ENCODE measurements around the gene CFAP65. TPM values are rescaled to one million over a fixed set of nuclear protein-coding genes. Genes with fewer than 3 reads are reported as not detected.

CFAP65 gene
- total and polyA plus RNA-seq, 2 of the 4 experiments (the other 2 are of a cell fraction), result not detected

DNA sequence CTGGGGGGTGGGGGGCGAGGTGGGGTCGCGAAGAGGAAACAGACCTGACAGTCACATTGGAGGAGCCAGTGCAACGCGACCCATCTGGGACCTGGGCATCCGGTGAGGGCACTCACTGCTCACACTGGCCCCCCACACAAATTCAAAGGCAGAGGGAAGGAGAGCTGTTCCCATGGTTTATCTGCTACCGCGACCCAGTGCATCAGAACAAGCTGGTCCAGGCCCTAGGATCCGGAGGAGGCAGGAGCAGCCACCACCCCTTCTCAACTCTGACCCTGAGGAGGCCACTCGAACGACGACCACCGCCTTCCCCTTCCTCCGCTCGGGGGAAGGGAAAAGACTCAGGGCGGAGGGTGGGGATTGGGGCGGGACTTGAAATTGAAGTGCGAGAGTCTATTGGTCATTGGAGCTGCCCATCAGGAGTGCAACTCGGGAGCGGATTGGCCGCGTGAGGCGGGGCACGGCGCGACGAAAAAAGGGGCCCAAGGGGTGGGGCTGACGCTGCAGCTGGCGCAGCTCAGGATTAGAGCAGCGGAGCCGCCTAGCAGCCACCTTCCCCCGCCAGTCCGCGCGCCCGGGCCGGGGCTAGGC, 82.1 kb downstream of the CFAP65 start, which contains the start of gene CDK5R2 (continued):
- TF ChIP-seq FOS (IDR thresholded peaks at IDR 0.05; ENCODE audit: low read depth, low read length), result no peak
- TF ChIP-seq MXI1 (IDR thresholded peaks at IDR 0.05; ENCODE audit: borderline replicate concordance, low read depth, low read length), result no peak
- TF ChIP-seq RFX5 (IDR thresholded peaks at IDR 0.05; ENCODE audit: low read depth, low read length), result no peak
- no peak for TF ChIP-seq NFE2L2 (IDR thresholded peaks at IDR 0.05; ENCODE audit: low read depth, low read length)
- no peak for TF ChIP-seq SMC3 (IDR thresholded peaks at IDR 0.05; ENCODE audit: low read depth, low read length)

DNA sequence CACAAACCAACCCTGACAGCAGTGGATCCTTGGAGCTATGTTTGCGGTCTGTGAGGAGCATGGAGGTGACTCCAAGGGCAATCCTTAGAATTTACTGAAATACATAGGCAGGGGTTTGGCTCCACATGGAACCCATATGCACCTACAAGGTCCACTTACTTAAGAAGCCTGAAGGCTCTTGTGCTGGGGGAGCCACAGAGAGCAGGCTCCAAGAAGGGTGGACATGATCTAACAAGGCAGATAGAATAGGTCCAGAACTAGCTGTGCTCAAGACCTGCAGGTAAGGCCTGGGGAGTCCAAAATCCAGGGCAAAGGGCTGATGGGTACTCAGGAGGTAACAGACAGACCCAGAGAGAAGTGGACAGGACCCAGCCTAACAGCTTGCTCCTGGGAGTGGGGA, 83.0 kb downstream of the CFAP65 start:
- BruUV-seq (replicated peaks), result no TSS peak
- in situ Hi-C loops (cut with MboI; ENCODE audit: low sequenced_read_pairs), result no loop called here
- no peak for TF ChIP-seq POLR2A (IDR thresholded peaks at IDR 0.05; ENCODE audit: low read depth, low read length)
- TF ChIP-seq MAZ (IDR thresholded peaks at IDR 0.05; ENCODE audit: borderline replicate concordance, low read depth, low read length), result no peak
- TF ChIP-seq MXI1 (IDR thresholded peaks at IDR 0.05; ENCODE audit: borderline replicate concordance, low read depth, low read length), result no peak
- no peak for TF ChIP-seq CHD1 (IDR thresholded peaks at IDR 0.05; ENCODE audit: low read depth, low read length)
- no peak for TF ChIP-seq RAD21 (IDR thresholded peaks at IDR 0.05; ENCODE audit: low read length)
- no peak for TF ChIP-seq BHLHE40 (IDR thresholded peaks at IDR 0.05; ENCODE audit: low read depth, low read length)
- no peak for TF ChIP-seq RCOR1 (IDR thresholded peaks at IDR 0.05; ENCODE audit: insufficient replicate concordance, low read length)
- TF ChIP-seq MAFK (IDR thresholded peaks at IDR 0.05; ENCODE audit: low read depth, low read length), result no peak
- TF ChIP-seq RFX5 (IDR thresholded peaks at IDR 0.05; ENCODE audit: low read depth, low read length), result no peak
- TF ChIP-seq USF2 (IDR thresholded peaks at IDR 0.05; ENCODE audit: low read depth, low read length), result no peak
- no peak for TF ChIP-seq SMC3 (IDR thresholded peaks at IDR 0.05; ENCODE audit: low read depth, low read length)
- TF ChIP-seq NFE2L2 (IDR thresholded peaks at IDR 0.05; ENCODE audit: low read depth, low read length), result no peak
- TF ChIP-seq, protein P1, sequence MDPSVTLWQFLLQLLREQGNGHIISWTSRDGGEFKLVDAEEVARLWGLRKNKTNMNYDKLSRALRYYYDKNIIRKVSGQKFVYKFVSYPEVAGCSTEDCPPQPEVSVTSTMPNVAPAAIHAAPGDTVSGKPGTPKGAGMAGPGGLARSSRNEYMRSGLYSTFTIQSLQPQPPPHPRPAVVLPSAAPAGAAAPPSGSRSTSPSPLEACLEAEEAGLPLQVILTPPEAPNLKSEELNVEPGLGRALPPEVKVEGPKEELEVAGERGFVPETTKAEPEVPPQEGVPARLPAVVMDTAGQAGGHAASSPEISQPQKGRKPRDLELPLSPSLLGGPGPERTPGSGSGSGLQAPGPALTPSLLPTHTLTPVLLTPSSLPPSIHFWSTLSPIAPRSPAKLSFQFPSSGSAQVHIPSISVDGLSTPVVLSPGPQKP (IDR thresholded peaks at IDR 0.05; ENCODE audit: borderline replicate concordance, low read depth, low read length), result no peak

More for the DNA sequence above, 83.0 kb downstream of the CFAP65 start:
- no peak overlapping the region for H3K4me2 ChIP-seq (ENCODE audit: low read depth, low read length)
- ChIA-PET CTCF (interaction anchor here (0.6 kb wide), 1 partner anchor 8 kb away, joined by 3 read pairs; no protein-coding TSS in a partner anchor), POLR2A (ENCODE audit: unreplicated experiment) (no interaction called here)
- H2BK15ac ChIP-seq (ENCODE audit: low read depth, low read length), result no peak overlapping the region
- no peak overlapping the region for H2AK9ac ChIP-seq (replicated peaks; ENCODE audit: low read depth, low read length, poor library complexity)
- H4K20me1 ChIP-seq (ENCODE audit: insufficient read depth, low read length), result no peaks in the 10 kb centered on the region; the same call in 1 of the 2 replicates
- no peaks in the 10 kb centered on the region for H3K9me3 ChIP-seq (ENCODE audit: control insufficient read depth, insufficient read depth, low read length)
- peaks cover 79% of the 10 kb centered on the region for H3K27me3 ChIP-seq (ENCODE audit: control insufficient read depth, insufficient read depth, low read length)
- H3K79me1 ChIP-seq (ENCODE audit: low read depth in 1 of 2, low read length in 2 of 2), result no peaks in the 10 kb centered on the region
- H3K23ac ChIP-seq (ENCODE audit: low read depth, low read length), result no peak overlapping the region
- no peak overlapping the region for H2BK120ac ChIP-seq (ENCODE audit: low read depth, low read length)
- 0 out of 2 replicates have a peak, but pooled peaks cover 4% of the 10 kb centered on the region for H3K9me1 ChIP-seq (ENCODE audit: insufficient read depth, low read length)
- H2BK5ac ChIP-seq (ENCODE audit: low read depth, low read length, poor library complexity, severe bottlenecking), result no peak overlapping the region
- ATAC-seq (ENCODE audit: low read depth) (no peak), DNase-seq (no peak)
- no peaks in the 10 kb centered on the region for H3K36me3 ChIP-seq (ENCODE audit: control insufficient read depth, insufficient read depth, low read length)
- no peak overlapping the region for H4K91ac ChIP-seq (ENCODE audit: insufficient read depth, low read depth, low read length)
- no peak overlapping the region for H3K14ac ChIP-seq (replicated peaks; ENCODE audit: low read depth, low read length)
- no peak overlapping the region for H2AFZ ChIP-seq (replicated peaks; ENCODE audit: low read length, poor library complexity)
- WGBS, 2 experiments (ENCODE audit: extremely low coverage in 2 of 2, insufficient read length in 1 of 2), result no CpG with 5 or more reads among the region's 1 CpG
- H3K4me3 ChIP-seq (ENCODE audit: insufficient read depth, low read depth, low read length), result no peak overlapping the region
- dilution Hi-C loops (cut with HindIII; ENCODE audit: low sequenced_read_pairs, unreplicated experiment), result no loop called here
- H3K27ac ChIP-seq (ENCODE audit: insufficient read depth, low read length), result no peak overlapping the region
- no peak overlapping the region for H2AK5ac ChIP-seq (ENCODE audit: low read depth, low read length)
- no peak overlapping the region for H3K4ac ChIP-seq (ENCODE audit: low read depth, low read length)
- H4K8ac ChIP-seq (ENCODE audit: low read depth in 2 of 2, low read length in 2 of 2), result no peak overlapping the region
- H3K9ac ChIP-seq (ENCODE audit: low read depth, low read length), result no peak overlapping the region
- no peak overlapping the region for H4K5ac ChIP-seq (ENCODE audit: low read depth, low read length)
- no peaks in the 10 kb centered on the region for H3K4me1 ChIP-seq (ENCODE audit: control insufficient read depth, insufficient read depth, low read length)
- intact Hi-C loops (cut with micrococcal nuclease), result no loop called here
- H2BK20ac ChIP-seq (ENCODE audit: low read depth, low read length), result no peak overlapping the region
- no peak overlapping the region for H3K18ac ChIP-seq (ENCODE audit: low read depth, low read length)
- no peak overlapping the region for H3K56ac ChIP-seq (ENCODE audit: extremely low read depth, insufficient read depth, low read length)

Measured in IMR-90 (cell line).